Fibroblast of lung (primary cell): ENCODE measurements around the gene ING3. TPM values are rescaled to one million over a fixed set of nuclear protein-coding genes. Genes with fewer than 3 reads are reported as not detected.
A peak's percentile ranks its signal among the peaks of the same experiment; 100 is the strongest.

Experiments used
- DNase-seq, 2 donors: peaks; one replicate each; pipeline versions ENCODE4 v3.0.0 to v3.0.0-alpha.2; 2010; ENCODE audit warnings: low read depth in 2 of 2
- H2AFZ ChIP-seq: 2 replicates; pipeline ENCODE4 v1.5.1; 2012; ENCODE audit warnings: low read length, control low read depth, inconsistent platforms
- H3K27ac ChIP-seq: 2 replicates; pipeline ENCODE4 v1.5.1; 2011; ENCODE audit warnings: low read length, control low read depth; ENCODE audit not compliant: insufficient read depth
- H3K27me3 ChIP-seq: 2 replicates; pipeline ENCODE4 v1.5.1; 2011; ENCODE audit warnings: mild to moderate bottlenecking, low read length; ENCODE audit not compliant: control insufficient read depth, insufficient read depth
- H3K36me3 ChIP-seq: 2 replicates; pipeline ENCODE4 v1.5.1; 2011; ENCODE audit warnings: low read length; ENCODE audit not compliant: control insufficient read depth, insufficient read depth
- H3K4me1 ChIP-seq: 2 replicates; pipeline ENCODE4 v1.5.1; 2011; ENCODE audit warnings: low read length; ENCODE audit not compliant: control insufficient read depth, insufficient read depth; ENCODE audit errors: extremely low read depth
- H3K4me2 ChIP-seq: 2 replicates; pipeline ENCODE4 v1.5.1; 2011; ENCODE audit warnings: low read length, control low read depth; ENCODE audit not compliant: insufficient read depth; ENCODE audit errors: extremely low read depth
- H3K4me3 ChIP-seq, 4 experiments: fragments of 200-600 bp in 1 of 4; sonication (generic) in 1 of 4; replicated peaks in 1 of 4; 2 replicates each; pipeline ENCODE4 v1.5.1; 2011 to 2016; ENCODE audit warnings: low read length in 4 of 4, low read depth in 3 of 4, mild to moderate bottlenecking in 3 of 4, control low read depth in 2 of 4, inconsistent platforms in 1 of 4, mixed read lengths in 1 of 4; ENCODE audit not compliant: insufficient read depth in 1 of 4; ENCODE audit errors: control extremely low read depth in 1 of 4
- H3K79me2 ChIP-seq: 2 replicates; pipeline ENCODE4 v1.5.1; 2012; ENCODE audit warnings: mild to moderate bottlenecking, low read length, inconsistent platforms; ENCODE audit not compliant: control insufficient read depth, insufficient read depth
- H3K9ac ChIP-seq: 2 replicates; pipeline ENCODE4 v1.5.1; 2011; ENCODE audit warnings: mild to moderate bottlenecking, low read length, control low read depth; ENCODE audit not compliant: insufficient read depth
- H3K9me3 ChIP-seq: 2 replicates; pipeline ENCODE4 v1.5.1; 2012; ENCODE audit warnings: low read depth, low read length; ENCODE audit not compliant: control insufficient read depth, insufficient read depth
- H4K20me1 ChIP-seq: 2 replicates; pipeline ENCODE4 v1.5.1; 2011; ENCODE audit warnings: low read length; ENCODE audit not compliant: control insufficient read depth, insufficient read depth; ENCODE audit errors: extremely low read depth
- EZH2 ChIP-seq: IDR thresholded peaks from 2 replicates; pipeline ENCODE4 v1.5.1; 2012; ENCODE audit warnings: low read length, control low read depth, mild to moderate bottlenecking; ENCODE audit errors: missing control alignments
- polyA plus RNA-seq, 2 donors: library from polyadenylated mRNA; depleted of rRNA in 1 of 2; stranded (reverse) in 1 of 2; unstranded in 1 of 2; fragments of >200 nt; gene quantifications; 2 replicates each; pipeline ENCODE4 v1.2.1, GENCODE V29; 2011 to 2012; ENCODE audit warnings: missing spikeins in 1 of 2
- total RNA-seq: library from RNA; depleted of rRNA; stranded (reverse); fragments of >200 nt; gene quantifications from 2 replicates; pipeline ENCODE4 v1.2.1, GENCODE V29; 2014
- TF ChIP-seq, protein P1 (sequence below), 2 donors: IDR thresholded peaks in 1 of 2; conservative IDR thresholded peaks in 1 of 2; 1 replicate in 1 of 2; 2 replicates in 1 of 2; pipeline ENCODE4 v1.5.1; 2011 to 2012; ENCODE audit warnings: low read length in 2 of 2, control low read depth in 1 of 2, inconsistent platforms in 1 of 2, low read depth in 1 of 2, mild to moderate bottlenecking in 1 of 2

The ING3 gene
- total and polyA plus RNA-seq, 2 donors (not counting 1 experiment from before 2014, with no cell fraction given), result 16.6 to 17.5 TPM

DNA sequence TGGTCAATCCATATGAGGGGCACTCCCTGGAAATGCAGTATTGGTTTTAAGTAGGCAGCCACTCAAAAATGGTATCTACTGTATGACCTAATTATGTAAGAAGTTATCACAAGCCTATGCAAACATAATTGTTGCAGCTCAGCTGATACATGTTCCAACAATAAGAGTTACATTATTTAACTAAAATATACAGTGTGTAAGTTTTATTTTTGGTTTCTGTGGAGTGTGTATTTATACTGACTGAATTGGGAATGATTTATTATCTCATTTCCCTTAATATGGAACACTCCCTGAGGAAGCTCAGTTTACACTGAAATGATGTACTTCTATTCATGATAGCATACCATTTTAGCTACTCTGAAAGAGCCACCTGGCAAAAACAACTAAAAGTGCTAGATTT lies 2.6 kb upstream of the ING3 start:
- H3K4me3 ChIP-seq, result no peak overlapping the region
- H3K9ac ChIP-seq, result no peak overlapping the region
- H3K27ac ChIP-seq, result no peak overlapping the region
- H3K4me1 ChIP-seq, result peaks cover 3% of the 10 kb centered on the region
- DNase-seq, result no peak
- no peaks in the 10 kb centered on the region for H3K36me3 ChIP-seq
- no peak overlapping the region for H3K4me2 ChIP-seq
- H4K20me1 ChIP-seq, result no peaks in the 10 kb centered on the region
- TF ChIP-seq EZH2, result no peak
- TF ChIP-seq, protein P1, sequence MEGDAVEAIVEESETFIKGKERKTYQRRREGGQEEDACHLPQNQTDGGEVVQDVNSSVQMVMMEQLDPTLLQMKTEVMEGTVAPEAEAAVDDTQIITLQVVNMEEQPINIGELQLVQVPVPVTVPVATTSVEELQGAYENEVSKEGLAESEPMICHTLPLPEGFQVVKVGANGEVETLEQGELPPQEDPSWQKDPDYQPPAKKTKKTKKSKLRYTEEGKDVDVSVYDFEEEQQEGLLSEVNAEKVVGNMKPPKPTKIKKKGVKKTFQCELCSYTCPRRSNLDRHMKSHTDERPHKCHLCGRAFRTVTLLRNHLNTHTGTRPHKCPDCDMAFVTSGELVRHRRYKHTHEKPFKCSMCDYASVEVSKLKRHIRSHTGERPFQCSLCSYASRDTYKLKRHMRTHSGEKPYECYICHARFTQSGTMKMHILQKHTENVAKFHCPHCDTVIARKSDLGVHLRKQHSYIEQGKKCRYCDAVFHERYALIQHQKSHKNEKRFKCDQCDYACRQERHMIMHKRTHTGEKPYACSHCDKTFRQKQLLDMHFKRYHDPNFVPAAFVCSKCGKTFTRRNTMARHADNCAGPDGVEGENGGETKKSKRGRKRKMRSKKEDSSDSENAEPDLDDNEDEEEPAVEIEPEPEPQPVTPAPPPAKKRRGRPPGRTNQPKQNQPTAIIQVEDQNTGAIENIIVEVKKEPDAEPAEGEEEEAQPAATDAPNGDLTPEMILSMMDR (conservative IDR thresholded peaks at IDR 0.05 in 1 of 2, IDR thresholded peaks at IDR 0.05 in 1 of 2; ENCODE audit: low read depth in 1 of 2, low read length in 2 of 2), result no peak
- H3K79me2 ChIP-seq, result peaks cover 11% of the 10 kb centered on the region
- no peaks in the 10 kb centered on the region for H3K9me3 ChIP-seq
- H2AFZ ChIP-seq, result no peak overlapping the region
- H3K27me3 ChIP-seq, result no peaks in the 10 kb centered on the region

DNA sequence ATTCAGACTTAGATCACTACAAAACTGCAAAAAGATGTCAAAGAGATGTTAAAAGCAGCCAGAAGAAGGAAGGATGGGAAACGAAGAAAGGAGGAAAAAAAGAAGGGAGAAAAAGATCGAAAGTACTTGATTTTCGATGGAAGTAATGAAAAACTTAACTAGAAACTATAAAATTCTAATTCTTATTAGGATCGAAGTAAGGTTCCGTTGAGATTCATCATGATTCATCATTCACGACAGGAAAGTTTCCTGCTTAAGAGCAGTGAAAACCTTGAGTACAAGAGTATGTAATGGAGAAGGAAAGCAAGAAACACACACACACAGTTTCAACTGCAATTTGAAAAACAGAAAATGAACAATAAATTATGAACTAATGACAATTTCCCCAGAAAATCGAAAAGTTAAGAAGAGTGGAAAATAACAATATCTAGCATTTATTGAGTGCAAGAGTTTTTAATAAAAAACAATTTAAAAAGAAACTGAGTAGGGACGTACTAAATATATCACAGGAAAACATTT lies 1.1 kb upstream of the ING3 start:
- Histone ChIP-seq H3K36me3 (no peaks in the 10 kb centered on the region), H3K27ac (no peak overlapping the region), H3K4me3 (peak overlapping the region; percentile 75 to 89 (median 81)), H3K9ac (no peak overlapping the region), H3K4me2 (peak overlapping the region; percentile 88), H3K79me2 (peaks cover 11% of the 10 kb centered on the region), H3K9me3 (no peaks in the 10 kb centered on the region), H3K27me3 (no peaks in the 10 kb centered on the region), H4K20me1 (no peaks in the 10 kb centered on the region), H3K4me1 (peaks cover 3% of the 10 kb centered on the region), H2AFZ (peak overlapping the region; percentile 90)
- TF ChIP-seq, protein P1 (conservative IDR thresholded peaks at IDR 0.05 in 1 of 2, IDR thresholded peaks at IDR 0.05 in 1 of 2; ENCODE audit: low read depth in 1 of 2, low read length in 2 of 2), result no peak
- no peak for TF ChIP-seq EZH2
- no peak for DNase-seq

GRCh38 chr7:120949998-120950538 lies 509 bp upstream of the ING3 start:
- peak overlapping the region; percentile 88 for H3K4me2 ChIP-seq

More at GRCh38 chr7:120949998-120950538, 509 bp upstream of the ING3 start:
- Histone ChIP-seq H3K36me3 (no peaks in the 10 kb centered on the region), H3K9ac (peak overlapping the region; percentile 39), H3K9me3 (no peaks in the 10 kb centered on the region), H3K79me2 (peaks cover 11% of the 10 kb centered on the region), H4K20me1 (no peaks in the 10 kb centered on the region), H3K27ac (peak overlapping the region; percentile 99), H3K4me1 (peaks cover 3% of the 10 kb centered on the region), H3K4me3 (peak overlapping the region; percentile 75 to 89 (median 81)), H2AFZ (peak overlapping the region; percentile 90), H3K27me3 (no peaks in the 10 kb centered on the region)
- no peak for DNase-seq
- TF ChIP-seq, protein P1 (conservative IDR thresholded peaks at IDR 0.05 in 1 of 2, IDR thresholded peaks at IDR 0.05 in 1 of 2; ENCODE audit: low read depth in 1 of 2, low read length in 2 of 2), result no peak
- TF ChIP-seq EZH2, result no peak
